ENCODE measurements around the gene ACSF2.

ACSF2 gene

GRCh38 chr17:50482110-50482509 lies 56.1 kb downstream of the ACSF2 start:
- TF ChIP-seq ZFX (IDR thresholded peaks at IDR 0.05), result no peak
- no peak for TF ChIP-seq CTCF (conservative IDR thresholded peaks at IDR 0.05)
- peak overlapping the region; percentile 27 for H3K27ac ChIP-seq

DNA sequence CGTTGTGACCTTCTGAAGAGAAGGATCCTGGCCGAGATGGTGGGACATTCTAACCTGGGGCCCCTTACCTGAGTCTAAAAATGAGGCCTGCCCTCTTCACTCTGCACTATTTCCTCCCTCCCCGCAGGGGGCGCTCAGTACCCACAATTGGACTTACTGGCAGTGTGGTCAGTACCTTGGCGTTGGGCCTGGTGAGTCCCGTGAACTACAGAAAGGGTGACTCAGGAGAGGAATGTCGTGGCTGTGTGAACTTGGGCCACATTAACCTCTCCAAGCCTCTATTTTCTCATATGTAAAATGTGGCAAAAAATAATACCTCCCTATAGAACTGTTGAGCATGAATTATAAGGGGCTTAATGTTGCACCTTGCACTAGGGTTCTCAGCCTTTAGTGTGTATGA lies 56.5 kb downstream of the ACSF2 start:
- H3K27ac ChIP-seq, result peak overlapping the region; percentile 27
- no peak for TF ChIP-seq ZFX (IDR thresholded peaks at IDR 0.05)
- TF ChIP-seq CTCF (conservative IDR thresholded peaks at IDR 0.05), result peak; percentile 94

DNA sequence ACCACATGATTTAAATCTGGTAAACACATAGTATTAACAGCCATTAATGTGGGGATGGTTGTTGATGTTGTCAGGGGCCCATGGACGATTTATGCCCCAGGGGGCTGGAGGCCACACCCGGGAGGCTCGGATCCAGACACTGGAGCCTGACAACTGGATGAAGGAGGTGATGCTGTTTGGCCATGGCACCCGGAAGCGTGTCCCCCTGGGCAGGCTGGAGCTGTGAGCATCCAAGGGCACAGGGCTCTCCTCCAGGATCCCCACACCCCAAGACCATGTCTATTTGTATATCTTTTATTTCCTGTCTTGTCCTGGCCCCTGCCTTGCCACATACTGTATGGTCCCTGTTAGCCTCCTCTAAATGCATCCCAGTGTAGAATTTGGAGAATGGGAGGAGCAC lies 57.2 kb downstream of the ACSF2 start:
- no peak for TF ChIP-seq ZFX (IDR thresholded peaks at IDR 0.05)
- no peak for TF ChIP-seq CTCF (conservative IDR thresholded peaks at IDR 0.05)
- H3K27ac ChIP-seq, result no peak overlapping the region

- H3K27ac ChIP-seq, result no peak overlapping the region
- TF ChIP-seq ZFX (IDR thresholded peaks at IDR 0.05), result no peak
- TF ChIP-seq CTCF (conservative IDR thresholded peaks at IDR 0.05), result no peak
Measured at GRCh38 chr17:50484386-50485155, 58.6 kb downstream of the ACSF2 start.

GRCh38 chr17:50487213-50488096 lies 61.4 kb downstream of the ACSF2 start:
- TF ChIP-seq ZFX (IDR thresholded peaks at IDR 0.05), result no peak
- no peak for TF ChIP-seq CTCF (conservative IDR thresholded peaks at IDR 0.05)
- no peak overlapping the region for H3K27ac ChIP-seq

- H3K27ac ChIP-seq, result no peak overlapping the region
- TF ChIP-seq CTCF (conservative IDR thresholded peaks at IDR 0.05) (no peak), ZFX (IDR thresholded peaks at IDR 0.05) (no peak)
Measured at GRCh38 chr17:50488880-50489279, 62.9 kb downstream of the ACSF2 start.

DNA sequence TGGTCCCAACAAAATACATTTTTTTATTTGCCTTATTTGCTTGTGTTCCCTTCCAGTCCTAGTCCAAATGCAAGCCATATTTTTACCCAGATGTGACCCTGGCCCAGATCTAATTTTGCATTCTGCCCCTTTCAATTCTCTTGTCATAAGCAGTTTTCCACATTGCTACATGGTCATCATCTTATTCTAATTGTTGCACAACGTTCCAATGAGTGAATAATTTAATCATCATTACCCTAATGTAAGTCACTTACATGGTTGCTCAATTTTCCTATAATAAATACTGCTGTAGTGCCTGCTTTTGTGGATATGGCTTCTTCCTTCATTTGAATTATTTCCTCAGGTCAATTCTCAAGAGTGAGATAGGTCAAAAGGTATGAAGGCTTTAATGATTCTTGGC lies 65.5 kb downstream of the ACSF2 start:
- no peak overlapping the region for H3K27ac ChIP-seq
- TF ChIP-seq CTCF (conservative IDR thresholded peaks at IDR 0.05) (no peak), ZFX (IDR thresholded peaks at IDR 0.05) (no peak)
